GM19395 (cell line): Measurements from ENCODE around the gene PLXNA4.

Experiments
- ATAC-seq: cut with Tn5 transposase; IDR thresholded peaks from one replicate; pipeline ENCODE4 v1.9.1; 2021; ENCODE audit warnings: mild to moderate bottlenecking, moderate library complexity; ENCODE audit not compliant: unreplicated experiment

Gene PLXNA4

DNA sequence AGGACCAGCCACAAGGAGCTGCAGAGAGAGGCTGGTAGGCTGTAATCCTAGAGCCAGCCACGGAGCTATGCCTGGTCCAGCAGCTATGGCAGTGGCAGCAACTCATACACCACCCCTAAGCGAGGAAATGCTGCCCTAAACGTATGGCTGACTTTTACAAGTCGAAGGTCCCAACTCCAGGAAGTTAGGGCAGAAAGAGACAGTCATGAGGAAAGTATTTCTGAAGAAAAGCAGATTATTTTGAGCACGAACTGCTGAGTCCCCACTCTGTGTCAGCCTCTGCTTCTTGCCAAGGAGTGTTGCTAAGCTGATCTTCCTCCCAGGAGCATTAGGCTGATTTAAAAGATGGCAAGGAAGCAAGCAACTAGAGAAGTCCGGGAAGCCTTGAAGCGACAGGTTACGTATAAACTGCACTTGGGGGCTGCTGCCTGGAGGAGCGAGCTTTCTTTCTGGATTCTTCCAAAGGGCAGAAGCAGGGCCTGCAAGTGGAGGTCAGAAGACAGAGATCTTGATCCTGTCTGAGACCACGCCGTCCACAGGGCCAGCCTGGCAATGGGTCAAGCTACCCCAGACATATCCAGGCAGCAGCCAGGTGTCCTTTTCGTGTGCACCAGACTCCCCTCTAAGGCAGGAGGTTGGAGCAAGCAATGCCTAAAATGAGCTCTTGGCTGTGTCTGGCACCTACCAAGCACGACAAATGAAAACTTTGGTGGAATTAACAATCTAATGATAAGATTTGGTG lies 39.4 kb downstream of the PLXNA4 start:
- no peak for ATAC-seq

- no peak for ATAC-seq
Observed at GRCh38 chr7:132533916-132534315, 42.4 kb downstream of the PLXNA4 start.

GRCh38 chr7:132532281-132532680 lies 44.0 kb downstream of the PLXNA4 start:
- no peak for ATAC-seq

- ATAC-seq, result no peak
Observed at GRCh38 chr7:132531562-132531961, 44.7 kb downstream of the PLXNA4 start.

- ATAC-seq, result no peak
Observed at GRCh38 chr7:132528695-132529094, 47.6 kb downstream of the PLXNA4 start.

DNA sequence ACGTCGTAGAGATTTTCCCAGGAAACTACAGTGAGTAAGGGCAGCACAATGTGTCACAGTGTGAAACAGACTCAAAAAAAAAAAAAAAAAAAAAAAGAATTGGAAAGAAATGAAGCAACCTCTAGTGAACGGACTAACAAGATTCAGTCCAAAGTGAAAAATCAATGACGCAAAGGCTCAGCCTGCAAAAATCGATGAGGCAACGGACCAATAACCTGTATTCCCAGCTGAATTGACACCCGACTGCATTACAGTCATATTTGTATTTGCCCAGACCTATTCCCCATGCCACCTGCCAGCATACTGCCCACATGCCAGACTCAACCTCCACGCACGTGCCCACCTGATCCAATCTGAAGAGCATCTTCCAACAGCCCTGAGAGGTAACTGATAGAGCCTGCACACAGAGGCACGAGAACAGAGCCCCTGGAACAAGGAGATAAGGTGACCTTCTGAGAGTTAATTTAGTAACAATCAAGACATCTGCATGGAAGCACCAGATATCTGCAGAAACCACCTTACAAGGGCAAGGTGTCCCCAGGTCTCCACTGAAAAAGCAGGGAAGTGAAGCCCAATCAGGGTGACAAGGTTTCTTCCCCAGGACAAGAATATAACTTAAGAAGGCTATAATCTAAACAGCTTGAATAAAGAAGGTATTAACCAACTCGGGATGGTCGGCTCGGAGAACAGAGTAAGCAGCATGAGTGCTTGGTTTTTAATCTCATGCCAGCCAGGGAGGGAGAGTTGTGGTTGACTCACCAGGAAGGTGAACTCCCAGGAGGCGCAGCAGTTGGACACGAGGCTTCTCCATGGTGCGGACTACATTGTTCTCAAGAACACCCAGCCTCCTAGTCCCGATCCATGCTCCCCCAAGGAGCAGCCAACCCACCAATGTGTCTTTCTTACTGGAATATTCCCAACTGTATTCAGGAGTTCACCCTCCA lies 48.5 kb downstream of the PLXNA4 start:
- no peak for ATAC-seq

DNA sequence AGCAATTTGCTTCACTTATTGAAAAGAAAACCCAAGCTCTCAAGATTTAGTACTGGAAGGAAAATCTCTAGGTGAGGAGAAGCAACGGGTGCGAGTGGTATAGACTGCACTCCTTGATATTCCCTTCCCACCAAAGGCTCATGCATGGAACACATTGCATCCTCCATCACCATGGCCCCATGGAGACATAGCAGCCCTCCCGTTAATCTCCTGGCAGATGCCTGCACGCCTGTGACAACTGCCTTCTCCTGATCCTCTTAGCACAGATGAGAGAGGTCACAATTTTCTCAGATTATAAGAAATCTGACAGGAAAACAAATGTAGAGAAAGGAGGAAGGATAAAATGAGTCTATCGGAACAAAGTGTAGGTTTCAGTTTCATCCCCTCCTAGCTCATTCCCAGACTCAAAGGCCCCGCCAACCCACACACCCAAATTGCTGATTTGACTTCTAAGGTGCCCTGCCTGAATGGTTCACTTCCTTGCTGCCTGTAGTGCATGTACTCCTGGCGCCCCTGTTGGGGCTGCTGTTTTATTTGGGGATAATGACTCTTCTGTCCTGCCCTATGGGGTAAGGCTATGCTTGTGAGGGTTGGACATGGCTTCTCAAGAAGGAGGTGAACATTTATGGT lies 50.0 kb downstream of the PLXNA4 start:
- no peak for ATAC-seq

DNA sequence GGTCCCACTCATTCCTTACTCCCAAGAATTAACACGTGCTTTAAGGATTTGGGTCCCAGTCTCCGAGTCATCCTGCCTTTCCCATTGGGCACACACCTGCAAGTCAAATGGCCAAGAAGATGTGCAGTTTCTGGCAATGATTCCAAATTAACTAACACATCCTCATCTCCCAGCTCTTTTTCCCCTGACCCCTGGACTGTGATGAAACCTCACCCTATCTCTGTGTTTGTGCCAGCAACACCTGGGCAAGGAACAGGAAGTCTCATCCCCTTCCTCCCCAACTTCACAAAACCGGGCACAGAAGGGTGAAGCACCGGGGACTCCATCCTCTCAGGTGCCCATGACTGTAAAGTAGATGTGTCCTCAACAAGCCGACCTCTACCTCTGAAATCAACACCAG lies 54.8 kb downstream of the PLXNA4 start:
- ATAC-seq, result no peak

DNA sequence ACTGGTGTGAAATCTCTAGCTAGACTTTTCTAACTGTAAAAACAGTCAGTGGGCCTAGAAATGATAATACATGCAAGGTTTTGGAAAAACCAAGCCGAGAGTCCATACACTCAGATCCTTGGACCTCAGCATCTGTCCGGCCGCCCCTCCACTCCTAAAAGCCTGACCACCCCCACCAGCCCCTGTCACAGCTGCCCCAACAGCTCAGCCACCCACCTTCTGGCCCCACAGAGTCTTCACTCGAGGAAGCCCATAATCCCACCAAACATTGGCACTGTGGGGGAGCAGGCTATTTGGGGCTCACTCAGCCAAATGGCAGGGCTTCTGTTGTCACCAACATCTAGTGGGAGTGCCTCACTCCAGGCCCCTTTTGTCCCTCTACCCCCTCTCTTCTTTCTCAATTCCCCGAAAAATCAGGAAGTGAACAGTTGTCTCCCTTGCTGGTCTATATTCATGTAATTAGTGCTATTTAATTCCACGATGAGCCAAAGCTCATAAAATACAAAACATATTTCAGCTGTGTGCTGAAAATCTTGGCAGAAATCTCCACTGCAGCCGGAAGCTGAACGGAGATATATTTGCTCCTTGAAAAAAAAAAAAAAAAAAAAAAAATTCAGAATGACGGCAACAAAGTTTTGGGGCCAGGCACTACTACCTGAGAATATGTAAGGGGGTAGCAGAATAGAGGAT lies 55.5 kb downstream of the PLXNA4 start:
- no peak for ATAC-seq

GRCh38 chr7:132519936-132520335 lies 56.3 kb downstream of the PLXNA4 start:
- ATAC-seq, result no peak

DNA sequence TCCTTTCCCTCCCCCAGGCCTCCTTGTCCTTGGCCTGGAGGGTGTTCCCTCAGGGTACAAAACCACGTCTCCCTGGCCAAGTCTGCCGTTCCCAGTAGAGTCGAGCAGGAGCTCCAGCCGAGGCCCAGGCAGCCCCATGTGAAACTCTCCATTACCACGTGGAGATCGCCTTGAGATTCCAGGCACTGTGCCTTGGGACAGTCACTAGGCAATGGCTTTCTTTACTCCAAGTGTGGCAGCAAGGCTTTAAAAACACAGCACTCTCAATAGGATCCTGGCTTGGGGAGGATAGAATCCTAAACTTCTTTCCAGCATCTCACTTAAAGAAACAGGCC lies 57.5 kb downstream of the PLXNA4 start:
- ATAC-seq, result no peak

- ATAC-seq, result no peak
Observed at GRCh38 chr7:132518102-132518838, 58.0 kb downstream of the PLXNA4 start.

GRCh38 chr7:132516042-132516840 lies 60.0 kb downstream of the PLXNA4 start:
- ATAC-seq, result no peak

- no peak for ATAC-seq
Observed at GRCh38 chr7:132515181-132515580, 61.1 kb downstream of the PLXNA4 start.

DNA sequence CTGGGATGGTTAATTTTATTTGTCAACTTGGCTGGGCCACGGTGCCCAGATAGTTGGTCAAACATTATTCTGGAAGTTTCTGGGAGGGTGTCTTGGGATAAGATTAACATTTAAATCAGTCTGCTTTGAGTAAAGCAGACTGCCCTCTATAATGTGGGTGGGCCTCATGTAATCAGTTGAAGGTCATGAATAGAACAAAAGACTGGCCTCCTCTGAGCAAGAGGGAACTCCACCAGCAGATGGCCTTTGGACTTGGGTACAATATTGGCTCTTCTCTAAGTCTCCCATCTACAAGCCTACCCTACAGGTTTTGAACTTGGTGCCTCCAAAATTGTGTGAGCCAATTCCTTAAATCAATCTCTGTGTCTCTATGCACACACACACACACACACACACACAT lies 61.8 kb downstream of the PLXNA4 start:
- no peak for ATAC-seq

DNA sequence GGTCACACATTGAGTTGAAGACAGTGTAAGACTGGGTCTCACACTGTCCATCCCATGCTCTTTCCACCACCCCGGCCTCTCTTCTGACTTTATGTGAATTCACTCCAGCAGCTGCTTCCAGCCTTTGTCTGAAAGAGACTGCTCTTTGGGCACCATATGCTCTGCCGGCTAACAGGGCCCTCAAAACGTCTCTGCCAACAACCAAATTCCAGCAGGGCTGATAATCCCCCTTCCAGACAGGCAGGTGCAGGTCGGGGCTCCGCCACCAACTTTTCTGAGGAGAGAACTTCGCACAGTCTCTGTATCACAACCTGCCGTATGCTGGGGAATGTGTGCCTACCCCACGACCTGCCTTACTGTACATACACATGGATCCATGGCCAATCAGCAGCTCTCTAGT lies 64.3 kb downstream of the PLXNA4 start:
- ATAC-seq, result no peak

DNA sequence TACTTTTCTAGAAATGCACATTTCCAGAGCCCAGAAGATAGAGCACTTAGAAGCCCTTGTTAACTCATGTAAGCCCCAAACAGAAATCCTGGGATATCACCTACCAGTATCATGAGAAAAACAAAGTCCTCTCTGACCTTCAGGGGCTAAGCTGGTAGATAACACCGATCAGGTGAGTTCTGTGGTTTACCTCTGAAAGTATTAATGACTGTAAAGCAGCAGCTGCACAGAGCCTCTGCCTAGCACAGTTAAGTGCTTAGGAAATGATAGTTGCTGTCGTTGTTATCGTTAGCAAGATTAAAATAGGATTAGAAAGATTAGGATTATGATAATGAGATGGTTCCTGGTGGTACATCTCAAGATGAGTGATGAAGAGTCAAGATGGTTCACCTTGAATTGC lies 64.9 kb downstream of the PLXNA4 start:
- no peak for ATAC-seq

- ATAC-seq, result no peak
Observed at GRCh38 chr7:132509643-132510042, 66.6 kb downstream of the PLXNA4 start.

DNA sequence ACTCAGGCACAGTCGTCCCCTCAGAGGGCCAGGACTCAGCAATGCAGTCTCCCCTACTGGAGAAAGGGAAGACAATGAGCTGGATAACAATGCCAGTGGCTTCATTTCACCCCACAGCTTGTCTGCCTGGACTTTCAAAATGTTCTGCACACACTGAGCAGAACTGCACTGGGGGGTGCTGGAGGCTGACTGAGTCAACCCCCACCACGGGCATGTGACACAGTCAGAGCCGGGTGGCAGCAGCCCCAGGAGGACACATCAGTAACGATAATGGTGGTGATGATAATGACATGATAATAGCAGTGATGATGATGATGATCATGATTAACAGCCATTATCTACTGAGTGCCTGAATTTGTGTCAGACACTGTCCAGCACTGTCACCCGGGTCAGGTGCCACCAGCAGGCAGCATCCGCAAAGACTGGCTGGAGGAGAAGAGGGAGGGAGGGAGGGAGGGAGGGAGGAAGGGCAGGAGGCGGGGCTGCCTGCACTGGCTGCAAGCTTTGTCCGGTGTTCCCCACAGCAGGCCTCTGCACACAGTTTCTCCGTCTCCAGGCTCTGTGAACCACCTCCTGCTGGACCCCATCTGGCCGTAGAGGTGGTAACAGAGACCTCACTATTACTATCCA lies 67.4 kb downstream of the PLXNA4 start:
- no peak for ATAC-seq
